Measurements from ENCODE around the gene ROPN1L.
"Not testable (repeated sequence)": the region's sequence is repeated elsewhere in the genome, so short reads cannot be mapped to it uniquely, and the experiment has no call there.

Gene ROPN1L

GRCh38 chr5:10490927-10491672, 49.4 kb downstream of the ROPN1L start:
- in situ Hi-C loops (cut with HindIII; ENCODE audit: low pct_unique_long_range_greater_than_20kb, low sequenced_read_pairs): no loop called here
- no peak for TF ChIP-seq JUND (IDR thresholded peaks at IDR 0.05; ENCODE audit: low read depth)
- DNase-seq (ENCODE audit: low read depth in 1 of 2, low spot score in 1 of 2): no peak

- TF ChIP-seq JUND (IDR thresholded peaks at IDR 0.05; ENCODE audit: low read depth): no peak
- no peak for DNase-seq (ENCODE audit: low read depth in 1 of 2, low spot score in 1 of 2)
- in situ Hi-C loops (cut with HindIII; ENCODE audit: low pct_unique_long_range_greater_than_20kb, low sequenced_read_pairs): no loop called here
Measured at GRCh38 chr5:10491673-10492026, 50.0 kb downstream of the ROPN1L start.

GRCh38 chr5:10493884-10494283, 52.2 kb downstream of the ROPN1L start:
- TF ChIP-seq JUND (IDR thresholded peaks at IDR 0.05; ENCODE audit: low read depth): no peak
- in situ Hi-C loops (cut with HindIII; ENCODE audit: low pct_unique_long_range_greater_than_20kb, low sequenced_read_pairs): no loop called here
- DNase-seq (ENCODE audit: low read depth in 1 of 2, low spot score in 1 of 2): no peak

- DNase-seq (ENCODE audit: low read depth in 1 of 2, low spot score in 1 of 2); in situ Hi-C loops (cut with HindIII; ENCODE audit: low pct_unique_long_range_greater_than_20kb, low sequenced_read_pairs): not testable (repeated sequence)
Measured at GRCh38 chr5:10494497-10494896, 52.8 kb downstream of the ROPN1L start.

- TF ChIP-seq JUND (IDR thresholded peaks at IDR 0.05; ENCODE audit: low read depth): no peak
Measured at GRCh38 chr5:10497554-10497953, 55.9 kb downstream of the ROPN1L start.

GRCh38 chr5:10498350-10498749, 56.7 kb downstream of the ROPN1L start:
- TF ChIP-seq JUND (IDR thresholded peaks at IDR 0.05; ENCODE audit: low read depth): no peak
- in situ Hi-C loops (cut with HindIII; ENCODE audit: low pct_unique_long_range_greater_than_20kb, low sequenced_read_pairs): no loop called here
- no peak for DNase-seq (ENCODE audit: low read depth in 1 of 2, low spot score in 1 of 2)

More at GRCh38 chr5:10497554-10497953, 55.9 kb downstream of the ROPN1L start:
- DNase-seq (ENCODE audit: low read depth in 1 of 2, low spot score in 1 of 2): no peak
- in situ Hi-C loops (cut with HindIII; ENCODE audit: low pct_unique_long_range_greater_than_20kb, low sequenced_read_pairs): no loop called here

- in situ Hi-C loops (cut with HindIII; ENCODE audit: low pct_unique_long_range_greater_than_20kb, low sequenced_read_pairs): no loop called here
- no peak for DNase-seq (ENCODE audit: low read depth in 1 of 2, low spot score in 1 of 2)
- TF ChIP-seq JUND (IDR thresholded peaks at IDR 0.05; ENCODE audit: low read depth): no peak
Measured at GRCh38 chr5:10499066-10499465, 57.4 kb downstream of the ROPN1L start.

GRCh38 chr5:10499776-10500175, 58.1 kb downstream of the ROPN1L start:
- DNase-seq (ENCODE audit: low read depth in 1 of 2, low spot score in 1 of 2): no peak
- in situ Hi-C loops (cut with HindIII; ENCODE audit: low pct_unique_long_range_greater_than_20kb, low sequenced_read_pairs): no loop called here
- no peak for TF ChIP-seq JUND (IDR thresholded peaks at IDR 0.05; ENCODE audit: low read depth)

GRCh38 chr5:10500669-10501068, 59.0 kb downstream of the ROPN1L start:
- in situ Hi-C loops (cut with HindIII; ENCODE audit: low pct_unique_long_range_greater_than_20kb, low sequenced_read_pairs): no loop called here
- no peak for DNase-seq (ENCODE audit: low read depth in 1 of 2, low spot score in 1 of 2)
- no peak for TF ChIP-seq JUND (IDR thresholded peaks at IDR 0.05; ENCODE audit: low read depth)

- in situ Hi-C loops (cut with HindIII; ENCODE audit: low pct_unique_long_range_greater_than_20kb, low sequenced_read_pairs): no loop called here
- DNase-seq (ENCODE audit: low read depth in 1 of 2, low spot score in 1 of 2): no peak
- no peak for TF ChIP-seq JUND (IDR thresholded peaks at IDR 0.05; ENCODE audit: low read depth)
Measured at GRCh38 chr5:10501554-10502075, 59.9 kb downstream of the ROPN1L start.

- in situ Hi-C loops (cut with HindIII; ENCODE audit: low pct_unique_long_range_greater_than_20kb, low sequenced_read_pairs): no loop called here
- no peak for TF ChIP-seq JUND (IDR thresholded peaks at IDR 0.05; ENCODE audit: low read depth)
- no peak for DNase-seq (ENCODE audit: low read depth in 1 of 2, low spot score in 1 of 2)
Measured at GRCh38 chr5:10502130-10502529, 60.5 kb downstream of the ROPN1L start.

- in situ Hi-C loops (cut with HindIII; ENCODE audit: low pct_unique_long_range_greater_than_20kb, low sequenced_read_pairs): no loop called here
- no peak for TF ChIP-seq JUND (IDR thresholded peaks at IDR 0.05; ENCODE audit: low read depth)
- DNase-seq (ENCODE audit: low read depth in 1 of 2, low spot score in 1 of 2): no peak
Measured at GRCh38 chr5:10502578-10502977, 60.9 kb downstream of the ROPN1L start.

GRCh38 chr5:10503321-10503720, 61.6 kb downstream of the ROPN1L start:
- no peak for TF ChIP-seq JUND (IDR thresholded peaks at IDR 0.05; ENCODE audit: low read depth)
- DNase-seq (ENCODE audit: low read depth in 1 of 2, low spot score in 1 of 2): no peak
- in situ Hi-C loops (cut with HindIII; ENCODE audit: low pct_unique_long_range_greater_than_20kb, low sequenced_read_pairs): no loop called here

Data from T47D (cell line).